AML-193 (cell line): Measurements from ENCODE around the gene MYOM3.

ENCODE experiments used
- DNase-seq, 2 experiments: peaks; one replicate each; lab custom pipeline; 2025; lab: John Stamatoyannopoulos, UW

The MYOM3 gene

GRCh38 chr1:24096009-24096738 lies 15.8 kb downstream of the MYOM3 start:
- no peak for DNase-seq

- no peak for DNase-seq
Measured at GRCh38 chr1:24095140-24095859, 16.6 kb downstream of the MYOM3 start.

- DNase-seq = no peak
Measured at GRCh38 chr1:24094554-24094953, 17.4 kb downstream of the MYOM3 start.

- no peak for DNase-seq
Measured at GRCh38 chr1:24093732-24094131, 18.2 kb downstream of the MYOM3 start.

GRCh38 chr1:24092979-24093378 lies 19.0 kb downstream of the MYOM3 start:
- DNase-seq = no peak

- DNase-seq = no peak
Measured at GRCh38 chr1:24091971-24092482, 19.9 kb downstream of the MYOM3 start.

GRCh38 chr1:24090736-24091135 lies 21.2 kb downstream of the MYOM3 start:
- no peak for DNase-seq

GRCh38 chr1:24089743-24090555 lies 22.0 kb downstream of the MYOM3 start:
- DNase-seq = no peak

GRCh38 chr1:24089027-24089742 lies 22.8 kb downstream of the MYOM3 start:
- no peak for DNase-seq

GRCh38 chr1:24086466-24086865 lies 25.5 kb downstream of the MYOM3 start:
- no peak for DNase-seq

- no peak for DNase-seq
Measured at GRCh38 chr1:24085546-24085945, 26.4 kb downstream of the MYOM3 start.

GRCh38 chr1:24085007-24085406 lies 26.9 kb downstream of the MYOM3 start:
- DNase-seq = no peak

- no peak for DNase-seq
Measured at GRCh38 chr1:24084050-24084449, 27.9 kb downstream of the MYOM3 start.

- no peak for DNase-seq
Measured at GRCh38 chr1:24082372-24082771, 29.6 kb downstream of the MYOM3 start.

- no peak for DNase-seq
Measured at GRCh38 chr1:24081190-24081589, 30.7 kb downstream of the MYOM3 start.

- no peak for DNase-seq
Measured at GRCh38 chr1:24080131-24080530, 31.8 kb downstream of the MYOM3 start.

- DNase-seq = no peak
Measured at GRCh38 chr1:24077278-24077978, 34.5 kb downstream of the MYOM3 start.

GRCh38 chr1:24075946-24076345 lies 36.0 kb downstream of the MYOM3 start:
- DNase-seq = no peak

- DNase-seq = no peak
Measured at GRCh38 chr1:24075590-24075854, 36.4 kb downstream of the MYOM3 start.

GRCh38 chr1:24074817-24075589 lies 36.9 kb downstream of the MYOM3 start:
- no peak for DNase-seq

- DNase-seq = no peak
Measured at GRCh38 chr1:24074196-24074595, 37.7 kb downstream of the MYOM3 start.
